Activated CD8-positive, alpha-beta memory T cell treated with anti-CD3 and anti-CD28 coated beads, Interleukin-2, amount 50 U/mL, for 1 hour (primary cell): ENCODE results near the gene FBXO22.
"Not testable (repeated sequence)": the region's sequence is repeated elsewhere in the genome, so short reads cannot be mapped to it uniquely, and the experiment has no call there.

Source experiments
- DNase-seq: peaks from one replicate; pipeline ENCODE4 v3.0.0-alpha.2; 2020; ENCODE audit errors: extremely low read depth

The FBXO22 gene

GRCh38 chr15:75981149-75981815 is 77.6 kb downstream of the FBXO22 start:
- DNase-seq: no peak

GRCh38 chr15:75982468-75982867 is 78.8 kb downstream of the FBXO22 start:
- no peak for DNase-seq

GRCh38 chr15:75984706-75985105 is 81.0 kb downstream of the FBXO22 start:
- not testable (repeated sequence) for DNase-seq

- no peak for DNase-seq
Observed at GRCh38 chr15:75985971-75986370, 82.3 kb downstream of the FBXO22 start.

- no peak for DNase-seq
Observed at GRCh38 chr15:75989045-75989444, 85.4 kb downstream of the FBXO22 start.

GRCh38 chr15:75989875-75990274 is 86.2 kb downstream of the FBXO22 start:
- DNase-seq: no peak
